Measurements from ENCODE around the gene RNF181. TPM values are rescaled to one million over a fixed set of nuclear protein-coding genes. Genes with fewer than 3 reads are reported as not detected.
"Not testable (repeated sequence)": the region's sequence is repeated elsewhere in the genome, so short reads cannot be mapped to it uniquely, and the experiment has no call there.

The RNF181 gene
- total RNA-seq, 1 donor from 2014 or later, result 208 TPM

- peak; percentile 15 for DNase-seq
These were observed 17.9 kb upstream of the RNF181 start, which contains the start of gene VAMP8 for GRCh38 chr2:85577386-85578242. TSS of gene VAMP8 (plus strand) at chr2:85577586. CDS start at chr2:85577647, 61 bp downstream.

GRCh38 chr2:85578243-85579180 is 17.0 kb upstream of the RNF181 start:
- no peak for DNase-seq

- DNase-seq, result no peak
These were observed 16.1 kb upstream of the RNF181 start for GRCh38 chr2:85579266-85579935.

- DNase-seq, result no peak
These were observed 15.3 kb upstream of the RNF181 start for GRCh38 chr2:85580206-85580605.

GRCh38 chr2:85582492-85582891 is 13.1 kb upstream of the RNF181 start:
- DNase-seq, result no peak

GRCh38 chr2:85583667-85584353 is 11.7 kb upstream of the RNF181 start:
- DNase-seq, result peak; percentile 17

- peak; percentile 46 for DNase-seq
These were observed 11.1 kb upstream of the RNF181 start, which contains the start of gene VAMP5 for GRCh38 chr2:85584354-85584856. TSS of gene VAMP5 (plus strand) at chr2:85584431. CDS start at chr2:85584491, 60 bp downstream.

GRCh38 chr2:85584857-85585780 is 10.4 kb upstream of the RNF181 start:
- DNase-seq, result peak; percentile 86

GRCh38 chr2:85585781-85586105 is 9.8 kb upstream of the RNF181 start:
- DNase-seq, result peak; percentile 29

- DNase-seq, result no peak
These were observed 7.3 kb upstream of the RNF181 start for GRCh38 chr2:85588236-85588635.

GRCh38 chr2:85588645-85589044 is 6.9 kb upstream of the RNF181 start:
- no peak for DNase-seq

- no peak for DNase-seq
These were observed 6.4 kb upstream of the RNF181 start for GRCh38 chr2:85589181-85589580.

GRCh38 chr2:85589982-85590791 is 5.4 kb upstream of the RNF181 start:
- DNase-seq, result peak; percentile 91

- no peak for DNase-seq
These were observed 4.6 kb upstream of the RNF181 start for GRCh38 chr2:85590950-85591349.

GRCh38 chr2:85591563-85591962 is 4.0 kb upstream of the RNF181 start:
- DNase-seq, result peak; percentile 63

GRCh38 chr2:85592299-85592698 is 3.2 kb upstream of the RNF181 start:
- DNase-seq, result not testable (repeated sequence)

GRCh38 chr2:85593023-85593422 is 2.5 kb upstream of the RNF181 start:
- no peak for DNase-seq

- DNase-seq, result no peak
These were observed 737 bp upstream of the RNF181 start for GRCh38 chr2:85594715-85595300.

- no peak for DNase-seq
These were observed 435 bp downstream of the RNF181 start for GRCh38 chr2:85596026-85596333.

Data from dermis blood vessel endothelial cell (primary cell).